IPS-15b (cell line): Measurements from ENCODE around the gene CACNA1B.
"Not testable (repeated sequence)": the region's sequence is repeated elsewhere in the genome, so short reads cannot be mapped to it uniquely, and the experiment has no call there.

Experiments used
- H3K27me3 ChIP-seq: one replicate; pipeline ENCODE4 v1.6.1; 2013; ENCODE audit warnings: low read length; ENCODE audit not compliant: control insufficient read depth, insufficient read depth
- H3K36me3 ChIP-seq: one replicate; pipeline ENCODE4 v1.6.1; 2013; ENCODE audit warnings: low read length; ENCODE audit not compliant: control insufficient read depth, insufficient read depth
- H3K4me1 ChIP-seq: one replicate; pipeline ENCODE4 v1.6.1; 2013; ENCODE audit warnings: mild to moderate bottlenecking, low read length; ENCODE audit not compliant: control insufficient read depth, insufficient read depth
- H3K4me3 ChIP-seq: one replicate; pipeline ENCODE4 v1.5.1; 2013; ENCODE audit warnings: low read depth, low read length
- H3K9ac ChIP-seq: one replicate; pipeline ENCODE4 v1.6.1; 2013; ENCODE audit warnings: low read depth, mild to moderate bottlenecking, low read length
- H3K9me3 ChIP-seq: one replicate; pipeline ENCODE4 v1.6.1; 2013; ENCODE audit warnings: mild to moderate bottlenecking, low read length; ENCODE audit not compliant: control insufficient read depth, insufficient read depth

The CACNA1B gene

DNA sequence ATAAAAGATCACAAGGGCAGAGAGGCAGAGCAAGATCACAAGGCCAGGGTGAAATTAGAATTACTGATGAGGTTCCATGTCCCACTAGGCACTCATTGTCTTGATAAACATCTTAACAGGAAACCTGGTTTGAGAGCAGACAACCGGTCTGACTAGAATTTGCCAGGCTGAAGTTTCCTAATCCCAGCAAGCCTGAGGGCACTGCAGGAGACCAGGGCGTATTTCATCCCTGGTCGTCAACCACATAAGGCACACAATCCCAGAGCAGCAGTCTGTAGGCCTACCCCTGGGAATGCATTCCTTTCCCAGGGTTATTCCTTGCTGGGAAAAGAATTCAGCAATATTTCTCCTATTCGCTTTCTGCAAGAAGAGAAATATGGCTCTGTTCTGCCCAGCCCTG is 214.5 kb downstream of the CACNA1B start:
- H3K9ac ChIP-seq, H3K9me3 ChIP-seq, H3K4me3 ChIP-seq, H3K27me3 ChIP-seq, H3K4me1 ChIP-seq, H3K36me3 ChIP-seq: not testable (repeated sequence)

DNA sequence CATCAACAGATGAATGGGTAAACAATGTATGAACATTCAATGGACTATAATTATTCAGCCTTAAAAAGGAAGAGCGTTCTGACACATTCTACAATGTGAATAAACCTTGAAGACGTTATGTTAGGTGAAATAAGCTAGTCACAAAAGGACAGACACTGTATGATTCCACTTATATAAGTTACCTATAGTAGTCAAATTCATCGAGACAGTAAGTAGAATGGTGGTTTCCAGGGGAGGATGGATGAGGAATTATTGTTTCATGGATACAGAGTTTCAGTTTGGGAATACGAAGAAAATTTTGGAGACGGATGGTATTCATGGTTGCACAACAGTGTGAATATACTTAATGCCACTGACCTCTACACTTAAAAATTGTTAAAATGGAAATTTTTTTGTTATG is 216.4 kb downstream of the CACNA1B start:
- H3K4me1 ChIP-seq: no peaks in the 10 kb centered on the region
- H3K27me3 ChIP-seq: no peaks in the 10 kb centered on the region
- H3K9ac ChIP-seq: no peak overlapping the region
- H3K9me3 ChIP-seq: no peaks in the 10 kb centered on the region
- no peak overlapping the region for H3K4me3 ChIP-seq
- peaks cover 3% of the 10 kb centered on the region for H3K36me3 ChIP-seq

DNA sequence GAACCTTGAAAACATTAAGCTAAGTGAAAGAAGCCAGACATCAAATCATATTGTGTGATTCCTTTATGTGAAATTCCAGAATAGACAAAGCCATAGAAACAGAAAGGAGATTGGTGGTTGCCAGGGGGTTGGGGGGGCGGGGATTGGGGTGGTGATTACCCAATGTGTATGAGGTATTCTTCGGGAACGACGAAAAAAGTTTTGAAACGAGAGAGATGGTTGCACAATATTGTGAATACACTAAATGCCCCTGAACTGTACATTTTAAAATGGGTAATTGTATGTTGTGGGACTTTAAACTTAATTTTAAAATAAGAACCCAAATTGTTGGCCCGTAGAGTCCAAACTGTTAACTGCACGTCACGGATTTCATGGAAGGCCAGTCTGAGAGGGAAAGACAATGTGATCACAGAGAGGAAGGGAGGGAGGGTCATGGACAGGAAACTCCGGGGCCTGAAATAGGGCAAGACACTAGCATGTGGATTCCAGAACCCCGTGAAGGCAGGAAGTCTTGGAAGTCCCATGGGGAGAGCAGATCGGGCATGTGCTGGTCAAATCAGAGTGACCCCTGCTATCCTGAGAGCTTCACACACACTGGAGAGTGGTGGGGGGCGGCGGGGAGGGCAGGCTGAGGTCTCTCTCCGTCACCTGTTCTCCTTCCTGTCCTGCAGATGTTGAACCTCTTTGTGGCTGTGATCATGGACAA is 218.4 kb downstream of the CACNA1B start:
- Histone ChIP-seq H3K36me3 (peaks cover 3% of the 10 kb centered on the region), H3K4me1 (no peaks in the 10 kb centered on the region), H3K9me3 (no peaks in the 10 kb centered on the region)

DNA sequence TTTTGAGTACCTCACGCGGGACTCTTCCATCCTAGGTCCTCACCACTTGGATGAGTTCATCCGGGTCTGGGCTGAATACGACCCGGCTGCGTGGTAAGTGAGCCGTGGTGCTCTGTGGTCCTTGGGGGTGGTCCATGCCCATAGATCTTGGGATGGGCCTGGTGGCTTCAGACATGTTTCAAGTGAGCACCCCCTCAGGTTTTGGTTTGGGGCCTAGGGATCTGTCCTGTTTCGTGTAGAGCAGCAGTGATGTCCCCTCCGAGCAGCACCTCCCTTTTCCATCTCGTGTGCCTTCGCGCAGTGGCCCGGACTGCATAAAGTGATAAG is 218.9 kb downstream of the CACNA1B start:
- Histone ChIP-seq H3K4me3 (no peak overlapping the region), H3K9me3 (no peaks in the 10 kb centered on the region), H3K27me3 (no peaks in the 10 kb centered on the region), H3K36me3 (peaks cover 3% of the 10 kb centered on the region), H3K4me1 (no peaks in the 10 kb centered on the region), H3K9ac (no peak overlapping the region)

More for the DNA sequence above, 218.4 kb downstream of the CACNA1B start:
- Histone ChIP-seq H3K27me3 (no peaks in the 10 kb centered on the region), H3K9ac (no peak overlapping the region), H3K4me3 (no peak overlapping the region)

DNA sequence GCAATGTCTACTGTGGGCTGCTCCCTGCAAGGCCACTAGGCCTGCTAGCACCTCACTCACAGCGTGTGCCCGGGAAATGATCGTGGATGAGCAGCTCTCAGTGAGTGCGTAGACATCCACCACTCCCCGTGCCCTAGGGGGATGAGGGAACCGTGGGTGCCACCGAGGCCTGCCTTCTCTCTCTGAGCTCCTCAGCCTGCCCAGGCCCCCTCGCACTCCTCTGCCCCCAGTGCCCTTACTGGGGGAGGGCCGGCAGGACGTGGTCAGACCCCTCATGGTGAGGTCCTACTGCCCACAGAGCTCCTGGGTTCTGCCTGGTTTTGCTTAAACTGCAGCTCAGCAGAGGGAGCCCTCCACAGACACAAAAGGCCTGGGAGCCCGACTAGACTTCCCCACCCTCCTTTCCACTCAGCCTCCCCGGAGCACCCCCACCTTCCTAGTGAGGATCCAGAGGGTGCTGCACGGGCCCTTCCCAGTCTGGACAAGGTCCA is 220.0 kb downstream of the CACNA1B start:
- H3K9me3 ChIP-seq: no peaks in the 10 kb centered on the region
- no peaks in the 10 kb centered on the region for H3K27me3 ChIP-seq
- peaks cover 3% of the 10 kb centered on the region for H3K36me3 ChIP-seq
- H3K4me3 ChIP-seq: no peak overlapping the region
- no peak overlapping the region for H3K9ac ChIP-seq
- no peaks in the 10 kb centered on the region for H3K4me1 ChIP-seq

DNA sequence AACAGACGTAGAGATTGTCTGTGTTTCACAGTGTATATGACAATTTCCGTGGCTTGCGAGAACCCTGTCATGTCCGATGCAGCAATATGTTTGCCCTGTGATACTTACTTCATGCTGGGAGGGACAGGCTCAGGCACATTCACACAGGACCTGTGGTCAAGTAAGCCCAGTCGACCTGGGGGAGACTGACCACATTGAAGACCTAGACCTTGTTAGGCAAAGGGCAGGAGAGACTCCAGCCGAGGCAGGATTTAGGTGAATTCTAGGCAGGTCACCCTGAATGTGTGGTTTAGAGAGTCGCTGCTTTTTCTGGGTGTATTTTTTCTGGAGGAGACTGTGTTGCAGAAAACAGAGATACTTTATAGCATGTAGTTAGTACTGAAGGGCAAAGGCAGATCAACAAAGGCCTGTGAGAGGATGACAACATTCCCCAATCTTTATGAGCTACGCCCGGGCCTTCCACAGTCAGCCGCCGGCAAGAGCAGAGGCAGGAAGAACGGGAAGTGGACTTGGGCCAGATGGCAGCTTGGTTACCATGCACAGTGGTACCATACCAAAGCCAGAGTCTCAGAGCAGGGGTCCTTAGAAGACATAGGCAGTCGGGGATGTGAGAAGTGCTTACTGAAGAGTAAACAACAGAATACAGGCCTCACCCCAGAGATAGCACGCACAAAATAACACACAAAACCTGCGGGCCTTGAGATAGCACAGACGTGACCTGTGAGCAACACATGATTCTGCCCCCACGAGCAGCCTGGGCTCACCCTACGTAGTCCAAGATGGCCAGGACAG is 220.7 kb downstream of the CACNA1B start:
- no peaks in the 10 kb centered on the region for H3K9me3 ChIP-seq
- H3K4me1 ChIP-seq: no peaks in the 10 kb centered on the region
- no peaks in the 10 kb centered on the region for H3K27me3 ChIP-seq
- H3K36me3 ChIP-seq: peaks cover 3% of the 10 kb centered on the region
- H3K4me3 ChIP-seq: no peak overlapping the region
- H3K9ac ChIP-seq: no peak overlapping the region

DNA sequence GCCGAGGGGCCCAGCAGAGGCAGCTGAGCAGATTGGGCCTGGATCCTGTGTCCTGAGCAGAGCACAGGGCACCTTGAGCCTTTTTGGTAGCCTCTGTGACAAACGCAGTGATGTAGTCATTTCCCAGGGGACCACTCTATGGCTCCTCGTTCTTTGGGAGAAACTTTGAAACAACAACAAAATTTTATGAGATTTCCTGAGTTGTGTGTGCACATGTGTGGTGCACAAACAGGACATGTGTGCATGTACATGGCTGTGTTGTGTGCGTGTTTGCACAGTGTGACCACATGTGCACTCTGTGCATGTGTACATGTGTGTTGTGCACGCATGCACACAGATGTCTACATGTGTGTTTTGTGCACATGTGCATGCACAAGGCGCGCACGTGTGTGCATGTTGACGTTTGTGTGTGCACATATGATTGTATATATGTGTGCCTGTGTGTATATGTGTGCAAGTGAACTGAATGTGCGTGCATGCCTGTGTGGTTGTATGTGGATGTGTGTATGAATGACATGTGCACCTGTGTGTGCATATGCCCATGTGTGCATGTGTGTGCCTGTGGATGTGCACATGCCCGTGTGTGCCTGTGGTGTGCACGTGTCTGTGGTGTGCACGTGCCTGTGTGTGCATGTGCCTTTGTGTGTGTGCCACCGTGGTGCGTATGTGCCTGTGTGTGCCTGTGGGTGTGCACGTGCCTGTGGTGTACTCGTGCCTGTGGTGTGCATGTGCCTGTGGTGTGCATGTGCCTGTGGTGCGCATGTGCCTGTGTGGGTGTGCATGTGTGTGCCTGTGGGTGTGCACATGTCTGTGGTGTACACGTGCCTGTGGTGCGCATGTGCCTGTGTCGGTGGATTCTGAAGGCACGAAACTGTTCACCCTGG is 221.6 kb downstream of the CACNA1B start:
- H3K4me1 ChIP-seq: no peaks in the 10 kb centered on the region
- H3K36me3 ChIP-seq: peaks cover 3% of the 10 kb centered on the region
- H3K9ac ChIP-seq: no peak overlapping the region
- no peak overlapping the region for H3K4me3 ChIP-seq
- no peaks in the 10 kb centered on the region for H3K9me3 ChIP-seq
- H3K27me3 ChIP-seq: no peaks in the 10 kb centered on the region

DNA sequence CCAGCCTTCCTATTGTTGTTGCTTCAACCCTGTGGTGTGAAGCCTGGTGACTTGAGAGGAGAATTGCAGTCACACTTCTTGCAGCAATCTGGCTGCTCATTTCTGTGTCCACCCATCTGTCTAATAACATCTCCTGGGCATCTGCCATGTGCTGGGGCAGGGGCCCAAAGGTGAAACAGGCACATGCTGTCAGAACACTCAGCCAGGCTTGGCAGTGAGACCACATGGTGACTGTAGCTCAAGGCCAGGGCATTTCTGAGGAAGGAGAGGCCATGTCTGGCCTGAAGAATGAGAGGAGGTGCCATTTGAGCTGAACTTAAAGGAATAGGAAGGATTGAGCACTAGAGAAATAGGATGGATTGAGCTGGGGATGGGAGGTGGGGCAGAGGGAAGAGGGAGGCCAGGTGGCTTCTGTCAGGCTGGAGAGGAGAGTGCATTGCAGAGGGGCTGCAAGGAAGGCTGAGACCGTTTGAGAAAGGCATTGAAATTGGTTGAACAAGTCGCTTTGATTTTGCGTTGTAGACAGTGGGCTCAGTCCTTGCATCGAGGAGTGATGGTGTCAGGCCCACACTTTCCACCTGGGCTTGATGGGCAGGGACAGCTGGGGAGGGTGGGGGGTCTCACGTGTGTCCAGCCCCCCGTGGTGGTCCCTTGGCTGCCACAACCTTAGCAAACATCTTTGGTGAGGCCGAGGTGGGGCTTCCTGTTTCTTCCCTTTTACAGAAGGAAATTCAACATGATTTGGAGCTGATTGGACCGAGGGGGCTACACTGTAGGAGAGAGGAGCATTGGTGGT is 222.4 kb downstream of the CACNA1B start:
- peaks cover 5% of the 10 kb centered on the region for H3K36me3 ChIP-seq
- H3K27me3 ChIP-seq: no peaks in the 10 kb centered on the region
- H3K9ac ChIP-seq: no peak overlapping the region
- H3K4me3 ChIP-seq: no peak overlapping the region
- H3K9me3 ChIP-seq: no peaks in the 10 kb centered on the region
- H3K4me1 ChIP-seq: no peaks in the 10 kb centered on the region

DNA sequence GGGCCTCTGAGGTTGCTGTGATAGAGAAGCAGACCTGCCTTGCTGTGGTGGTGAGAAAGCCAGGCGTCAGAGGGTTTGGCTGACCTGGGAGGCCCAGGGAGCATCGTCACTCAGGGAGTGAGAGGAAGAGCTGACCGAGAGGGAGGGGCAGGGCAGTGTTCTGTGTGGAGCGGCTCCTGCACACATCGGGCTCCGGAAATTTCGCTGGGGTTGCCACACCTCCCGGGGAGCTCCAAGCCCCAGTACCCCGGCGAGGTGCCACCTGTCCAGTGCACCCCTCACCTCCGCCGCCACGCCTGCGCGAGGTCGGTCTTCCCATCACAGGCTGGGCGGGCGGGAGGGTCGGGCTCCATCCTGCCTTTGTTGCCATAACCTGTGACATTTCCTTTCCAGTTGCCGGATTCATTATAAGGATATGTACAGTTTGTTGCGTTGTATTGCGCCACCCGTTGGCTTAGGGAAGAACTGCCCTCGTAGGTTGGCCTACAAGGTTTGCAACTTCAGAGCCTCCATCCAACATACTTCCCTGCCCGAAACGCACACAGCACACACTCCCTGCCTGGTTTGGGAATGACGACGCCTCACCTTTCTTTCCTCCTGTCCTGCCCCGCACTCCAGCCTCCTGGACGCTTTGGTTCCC is 223.2 kb downstream of the CACNA1B start:
- H3K4me3 ChIP-seq: no peak overlapping the region
- no peaks in the 10 kb centered on the region for H3K9me3 ChIP-seq
- peaks cover 10% of the 10 kb centered on the region for H3K36me3 ChIP-seq
- no peak overlapping the region for H3K9ac ChIP-seq
- no peaks in the 10 kb centered on the region for H3K4me1 ChIP-seq
- H3K27me3 ChIP-seq: no peaks in the 10 kb centered on the region

DNA sequence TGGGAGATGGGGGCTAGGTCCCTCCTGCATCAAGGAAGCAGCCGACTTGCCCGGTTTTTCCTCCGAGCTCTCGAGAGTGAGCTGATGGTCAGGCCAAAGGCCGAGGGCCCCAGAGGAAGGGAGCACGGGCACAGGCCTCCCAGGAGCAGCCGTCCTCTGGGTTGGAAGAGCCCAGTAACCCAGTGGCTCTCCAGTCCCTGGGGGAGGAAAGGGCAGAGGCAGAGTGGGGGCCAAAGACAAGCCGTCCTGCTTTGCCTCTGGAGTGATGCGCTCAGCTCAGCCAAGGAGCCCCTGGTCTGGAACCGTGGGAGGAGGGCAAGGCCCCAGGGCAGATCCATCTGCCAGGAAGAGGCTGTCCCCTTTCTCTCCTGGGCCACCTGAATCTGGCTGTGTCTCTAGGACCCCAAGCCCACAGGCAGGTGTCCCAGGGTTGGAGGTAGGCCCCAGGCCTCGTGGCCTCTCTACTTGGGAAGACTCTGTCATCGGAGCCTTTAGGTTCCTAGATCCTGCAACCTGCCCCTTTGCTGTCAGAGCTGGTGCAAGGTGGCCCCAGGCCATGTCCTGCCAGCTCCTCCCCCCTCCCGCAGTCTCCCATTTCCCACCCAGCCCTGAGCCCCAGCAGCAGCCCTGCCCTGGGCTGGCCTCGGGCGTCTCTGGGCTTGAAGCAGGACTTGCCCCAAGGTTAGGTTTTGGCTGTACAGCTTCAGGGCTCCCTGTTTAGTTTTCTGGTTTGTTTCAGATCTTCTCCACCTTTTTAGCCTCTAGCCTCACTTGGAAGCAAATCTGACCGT is 224.1 kb downstream of the CACNA1B start:
- H3K4me1 ChIP-seq: no peaks in the 10 kb centered on the region
- H3K9ac ChIP-seq: no peak overlapping the region
- H3K9me3 ChIP-seq: no peaks in the 10 kb centered on the region
- no peaks in the 10 kb centered on the region for H3K27me3 ChIP-seq
- no peak overlapping the region for H3K4me3 ChIP-seq
- H3K36me3 ChIP-seq: peaks cover 7% of the 10 kb centered on the region
